Measurements from ENCODE around the gene LRRC47.

Gene LRRC47

GRCh38 chr1:3831689-3832088 lies 35.4 kb upstream of the LRRC47 start:
- H3K9me3 ChIP-seq (ENCODE audit: insufficient read depth, low read length): peaks cover 2% of the 10 kb centered on the region; the same call in 1 of the 2 replicates
- no peak overlapping the region for H3K4me3 ChIP-seq (ENCODE audit: low read length)
- H3K27me3 ChIP-seq (ENCODE audit: low read depth, low read length): no peaks in the 10 kb centered on the region
- H3K27ac ChIP-seq (ENCODE audit: low read length): no peak overlapping the region
- H3K4me2 ChIP-seq (ENCODE audit: low read length): no peak overlapping the region
- no peaks in the 10 kb centered on the region for H4K20me1 ChIP-seq (ENCODE audit: insufficient read depth, low read length)
- H3K4me1 ChIP-seq (ENCODE audit: low read length): no peaks in the 10 kb centered on the region
- H2AFZ ChIP-seq (ENCODE audit: low read depth, low read length): no peak overlapping the region
- no peaks in the 10 kb centered on the region for H3K79me2 ChIP-seq (ENCODE audit: low read length)
- H3K36me3 ChIP-seq (replicated peaks; ENCODE audit: low read depth, low read length): peaks cover 41% of the 10 kb centered on the region
- no peak overlapping the region for H3K9ac ChIP-seq (ENCODE audit: low read length)
- no peak for TF ChIP-seq EZH2phosphoT487 (IDR thresholded peaks at IDR 0.05; ENCODE audit: low read depth)
- TF ChIP-seq CTCF (IDR thresholded peaks at IDR 0.05; ENCODE audit: low read depth, low read length): no peak

- TF ChIP-seq CTCF (IDR thresholded peaks at IDR 0.05; ENCODE audit: low read depth, low read length) (no peak), EZH2phosphoT487 (IDR thresholded peaks at IDR 0.05; ENCODE audit: low read depth) (no peak)
- Histone ChIP-seq H3K27me3 (ENCODE audit: low read depth, low read length) (no peaks in the 10 kb centered on the region), H3K4me1 (ENCODE audit: low read length) (no peaks in the 10 kb centered on the region), H3K4me3 (ENCODE audit: low read length) (no peak overlapping the region), H3K9me3 (ENCODE audit: insufficient read depth, low read length) (no peaks in the 10 kb centered on the region), H3K36me3 (replicated peaks; ENCODE audit: low read depth, low read length) (peaks cover 27% of the 10 kb centered on the region), H3K79me2 (ENCODE audit: low read length) (no peaks in the 10 kb centered on the region), H3K27ac (ENCODE audit: low read length) (no peak overlapping the region), H4K20me1 (ENCODE audit: insufficient read depth, low read length) (no peaks in the 10 kb centered on the region), H3K4me2 (ENCODE audit: low read length) (no peak overlapping the region), H2AFZ (ENCODE audit: low read depth, low read length) (no peak overlapping the region), H3K9ac (ENCODE audit: low read length) (no peak overlapping the region)
These were observed 32.1 kb upstream of the LRRC47 start for GRCh38 chr1:3828391-3828790.

GRCh38 chr1:3827813-3828307 lies 31.6 kb upstream of the LRRC47 start:
- no peaks in the 10 kb centered on the region for H3K4me1 ChIP-seq (ENCODE audit: low read length)
- H4K20me1 ChIP-seq (ENCODE audit: insufficient read depth, low read length): no peaks in the 10 kb centered on the region
- H3K9ac ChIP-seq (ENCODE audit: low read length): no peak overlapping the region
- no peak overlapping the region for H3K4me2 ChIP-seq (ENCODE audit: low read length)
- TF ChIP-seq EZH2phosphoT487 (IDR thresholded peaks at IDR 0.05; ENCODE audit: low read depth) (no peak), CTCF (IDR thresholded peaks at IDR 0.05; ENCODE audit: low read depth, low read length) (no peak)
- no peaks in the 10 kb centered on the region for H3K79me2 ChIP-seq (ENCODE audit: low read length)
- H3K27me3 ChIP-seq (ENCODE audit: low read depth, low read length): no peaks in the 10 kb centered on the region
- no peak overlapping the region for H3K27ac ChIP-seq (ENCODE audit: low read length)
- no peak overlapping the region for H2AFZ ChIP-seq (ENCODE audit: low read depth, low read length)
- no peak overlapping the region for H3K4me3 ChIP-seq (ENCODE audit: low read length)
- no peaks in the 10 kb centered on the region for H3K9me3 ChIP-seq (ENCODE audit: insufficient read depth, low read length)
- peaks cover 27% of the 10 kb centered on the region for H3K36me3 ChIP-seq (replicated peaks; ENCODE audit: low read depth, low read length)

- Histone ChIP-seq H2AFZ (ENCODE audit: low read depth, low read length) (no peak overlapping the region), H3K4me3 (ENCODE audit: low read length) (no peak overlapping the region), H3K79me2 (ENCODE audit: low read length) (no peaks in the 10 kb centered on the region), H4K20me1 (ENCODE audit: insufficient read depth, low read length) (no peaks in the 10 kb centered on the region), H3K27ac (ENCODE audit: low read length) (no peak overlapping the region), H3K4me2 (ENCODE audit: low read length) (no peak overlapping the region), H3K4me1 (ENCODE audit: low read length) (no peaks in the 10 kb centered on the region), H3K9me3 (ENCODE audit: insufficient read depth, low read length) (no peaks in the 10 kb centered on the region), H3K27me3 (ENCODE audit: low read depth, low read length) (no peaks in the 10 kb centered on the region), H3K9ac (ENCODE audit: low read length) (no peak overlapping the region), H3K36me3 (replicated peaks; ENCODE audit: low read depth, low read length) (peaks cover 18% of the 10 kb centered on the region)
- TF ChIP-seq CTCF (IDR thresholded peaks at IDR 0.05; ENCODE audit: low read depth, low read length) (no peak), EZH2phosphoT487 (IDR thresholded peaks at IDR 0.05; ENCODE audit: low read depth) (no peak)
These were observed 29.1 kb upstream of the LRRC47 start for GRCh38 chr1:3825356-3825755.

Measured in OCI-LY3 (cell line).